GM12872 (cell line): ENCODE results near the gene FTH1.

ENCODE experiments used
- TF ChIP-seq, protein P1 (sequence below): IDR thresholded peaks from 3 replicates; pipeline ENCODE4 v1.5.1; 2011; ENCODE audit warnings: low read depth, mild to moderate bottlenecking, low read length, moderate library complexity; ENCODE audit not compliant: insufficient read depth

Gene FTH1

DNA sequence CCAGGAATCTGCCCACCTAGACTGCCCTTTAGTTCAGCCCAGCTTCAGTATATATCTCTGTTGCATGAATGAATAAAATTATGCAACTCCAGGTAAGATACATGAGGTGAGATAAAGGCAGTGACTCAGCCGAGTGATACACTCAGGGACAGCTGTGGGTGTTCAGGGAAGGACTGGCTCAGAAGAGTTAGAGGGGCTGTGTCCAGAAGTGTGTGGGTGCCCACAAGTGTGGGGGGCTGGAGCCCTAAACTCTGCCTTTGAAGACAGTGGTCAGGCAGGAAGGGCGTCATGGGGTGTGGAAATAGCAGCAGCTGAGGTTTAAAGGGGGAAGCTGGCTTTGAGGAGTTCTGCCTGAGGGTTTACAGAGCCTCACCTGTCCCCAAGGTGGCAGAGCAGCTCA lies 8.3 kb downstream of the FTH1 start:
- TF ChIP-seq, protein P1, sequence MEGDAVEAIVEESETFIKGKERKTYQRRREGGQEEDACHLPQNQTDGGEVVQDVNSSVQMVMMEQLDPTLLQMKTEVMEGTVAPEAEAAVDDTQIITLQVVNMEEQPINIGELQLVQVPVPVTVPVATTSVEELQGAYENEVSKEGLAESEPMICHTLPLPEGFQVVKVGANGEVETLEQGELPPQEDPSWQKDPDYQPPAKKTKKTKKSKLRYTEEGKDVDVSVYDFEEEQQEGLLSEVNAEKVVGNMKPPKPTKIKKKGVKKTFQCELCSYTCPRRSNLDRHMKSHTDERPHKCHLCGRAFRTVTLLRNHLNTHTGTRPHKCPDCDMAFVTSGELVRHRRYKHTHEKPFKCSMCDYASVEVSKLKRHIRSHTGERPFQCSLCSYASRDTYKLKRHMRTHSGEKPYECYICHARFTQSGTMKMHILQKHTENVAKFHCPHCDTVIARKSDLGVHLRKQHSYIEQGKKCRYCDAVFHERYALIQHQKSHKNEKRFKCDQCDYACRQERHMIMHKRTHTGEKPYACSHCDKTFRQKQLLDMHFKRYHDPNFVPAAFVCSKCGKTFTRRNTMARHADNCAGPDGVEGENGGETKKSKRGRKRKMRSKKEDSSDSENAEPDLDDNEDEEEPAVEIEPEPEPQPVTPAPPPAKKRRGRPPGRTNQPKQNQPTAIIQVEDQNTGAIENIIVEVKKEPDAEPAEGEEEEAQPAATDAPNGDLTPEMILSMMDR: no peak

DNA sequence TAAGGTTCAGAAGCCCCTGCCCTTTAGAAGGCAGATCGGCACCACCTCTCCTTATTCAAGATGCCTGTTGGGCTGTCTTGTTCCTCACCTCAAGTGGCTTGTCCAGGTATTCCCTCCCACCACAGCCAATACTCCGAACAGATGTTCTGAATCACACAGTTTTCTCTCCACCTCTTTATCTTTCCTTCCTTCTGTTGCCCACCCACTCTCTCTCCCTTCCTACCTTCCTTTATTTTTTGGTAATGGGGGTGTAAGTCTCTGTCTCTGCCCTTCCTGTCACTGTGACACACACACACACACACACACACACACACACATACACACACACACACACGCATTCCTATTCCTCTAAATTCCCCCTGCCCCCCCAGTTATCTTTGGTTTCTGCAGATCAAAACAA lies 8.8 kb downstream of the FTH1 start:
- TF ChIP-seq, protein P1: no peak

DNA sequence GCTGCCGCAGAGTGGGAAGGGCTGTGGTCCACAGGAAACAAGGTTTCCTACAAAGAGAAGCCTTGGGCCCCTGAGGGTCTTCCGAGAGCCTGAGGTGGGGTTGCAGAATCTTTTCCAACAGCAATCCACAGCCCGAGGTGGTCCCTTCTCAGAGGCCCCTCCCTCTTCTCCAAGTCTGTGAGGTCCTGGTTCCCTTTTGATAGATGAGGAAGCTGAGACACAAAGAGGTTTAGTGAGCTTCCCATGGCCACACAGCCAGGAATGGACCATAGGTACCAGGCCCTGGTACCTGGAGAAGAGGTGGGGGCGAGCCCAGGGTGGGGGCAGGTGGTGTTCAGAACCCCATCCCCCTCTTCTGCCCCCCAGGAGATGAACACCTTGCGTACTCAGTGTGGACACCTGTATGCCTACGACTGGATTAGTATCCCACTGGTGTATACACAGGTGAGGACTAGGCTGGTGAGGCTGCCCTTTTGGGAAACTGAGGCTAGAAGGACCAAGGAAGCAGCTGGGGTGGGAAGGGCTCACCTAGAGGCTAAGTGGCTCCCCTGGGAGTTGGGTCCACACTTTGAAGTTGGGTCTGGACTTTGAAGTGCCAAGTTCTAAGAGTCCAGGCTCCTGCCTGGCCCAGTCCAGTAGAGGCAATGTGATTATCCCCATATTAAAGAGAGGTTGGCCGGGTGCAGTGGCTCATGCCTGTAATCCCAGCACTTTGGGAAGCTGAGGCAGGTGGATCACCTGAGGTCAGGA lies 10.2 kb downstream of the FTH1 start:
- TF ChIP-seq, protein P1: no peak

DNA sequence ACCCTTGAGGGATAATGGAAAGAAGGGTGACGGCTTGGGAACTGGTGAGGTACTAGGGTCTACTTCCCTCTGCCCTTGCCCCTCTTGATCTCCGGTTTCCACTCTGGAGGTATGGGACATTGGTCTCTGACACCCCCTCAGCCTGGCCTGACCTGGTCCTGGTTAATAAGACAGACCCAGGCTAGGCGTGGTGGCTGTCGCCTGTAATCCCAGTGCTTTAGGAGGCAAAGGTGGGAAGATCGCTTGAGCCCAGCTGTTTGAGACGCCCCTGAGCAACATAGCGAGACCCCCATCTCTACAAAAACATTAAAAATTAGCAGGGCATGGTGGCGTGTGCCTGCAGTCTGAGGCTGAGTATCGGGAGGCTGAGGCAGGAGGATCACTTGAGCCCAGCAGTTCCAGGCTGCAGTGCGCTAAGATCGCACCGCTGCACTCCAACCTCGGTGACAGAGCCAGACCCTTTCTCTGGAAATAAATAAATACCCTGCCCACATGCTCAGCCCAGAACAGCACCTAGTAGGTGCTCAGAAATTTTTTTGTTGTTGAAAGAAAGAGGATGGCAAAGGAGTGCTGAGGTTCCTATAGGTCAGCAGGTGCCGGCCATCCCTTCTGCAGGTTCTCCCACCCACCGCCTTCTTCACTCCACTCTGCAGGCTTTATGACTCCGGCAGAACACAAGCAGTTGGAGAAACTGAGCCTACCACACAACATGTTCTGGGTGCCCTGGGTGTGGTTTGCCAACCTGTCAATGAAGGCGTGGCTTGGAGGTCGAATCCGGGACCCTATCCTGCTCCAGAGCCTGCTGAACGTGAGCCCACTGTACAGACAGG lies 11.0 kb downstream of the FTH1 start:
- TF ChIP-seq, protein P1: no peak

DNA sequence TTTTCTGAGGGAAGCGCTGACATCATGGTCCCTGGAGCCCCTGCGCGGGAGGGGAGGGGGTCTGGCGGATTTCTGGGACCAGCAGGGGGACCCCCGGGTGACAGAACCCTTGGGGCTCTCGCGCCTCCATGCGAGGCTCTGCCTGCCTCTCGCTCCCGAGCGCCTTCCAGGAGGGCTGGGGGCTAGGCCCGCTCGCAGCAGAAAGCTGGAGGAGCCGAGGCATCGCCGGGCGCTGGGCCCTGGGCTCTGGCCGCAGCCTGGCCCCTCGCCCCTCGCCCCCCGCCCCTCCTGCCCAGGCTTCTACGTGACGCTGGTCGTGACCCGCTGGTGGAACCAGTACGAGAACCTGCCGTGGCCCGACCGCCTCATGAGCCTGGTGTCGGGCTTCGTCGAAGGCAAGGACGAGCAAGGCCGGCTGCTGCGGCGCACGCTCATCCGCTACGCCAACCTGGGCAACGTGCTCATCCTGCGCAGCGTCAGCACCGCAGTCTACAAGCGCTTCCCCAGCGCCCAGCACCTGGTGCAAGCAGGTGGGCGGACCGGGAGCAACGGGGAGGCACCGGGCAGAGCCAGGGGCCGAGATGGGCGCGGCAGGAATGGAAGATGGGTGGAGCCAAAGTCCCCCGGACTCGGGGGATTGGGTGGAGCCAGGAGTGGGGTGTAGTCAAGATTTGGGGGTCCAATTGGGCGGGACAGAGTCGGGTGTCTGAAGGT lies 11.9 kb downstream of the FTH1 start:
- TF ChIP-seq, protein P1: no peak

DNA sequence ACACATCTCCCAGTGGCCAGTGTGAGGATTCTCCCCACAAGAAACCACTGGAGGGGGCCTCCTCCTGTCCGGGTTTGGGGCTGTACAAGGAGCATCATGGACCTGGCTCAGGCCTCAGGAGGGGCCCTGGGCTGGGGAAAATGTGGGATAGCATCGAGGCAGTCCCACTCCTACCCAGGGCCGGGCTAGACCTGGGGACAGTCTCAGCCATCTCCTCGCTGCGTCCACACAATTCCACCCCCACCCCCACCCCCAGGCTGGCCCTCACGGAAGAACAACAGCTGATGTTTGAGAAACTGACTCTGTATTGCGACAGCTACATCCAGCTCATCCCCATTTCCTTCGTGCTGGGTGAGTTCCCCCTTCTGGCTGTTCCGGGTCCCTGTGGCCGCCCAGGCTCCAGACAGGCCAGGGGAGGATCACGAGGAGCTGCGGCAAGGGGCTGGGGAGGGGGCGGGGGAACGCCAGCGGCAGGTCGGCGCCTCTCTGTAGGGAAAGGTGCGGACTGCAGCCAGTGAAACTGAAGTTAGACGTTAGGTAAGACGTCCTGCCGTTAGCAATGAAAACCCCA lies 12.5 kb downstream of the FTH1 start:
- TF ChIP-seq, protein P1: no peak
